HT-29 (cell line): ENCODE measurements around the gene FAM81A. TPM values are rescaled to one million over a fixed set of nuclear protein-coding genes. Genes with fewer than 3 reads are reported as not detected.

Source experiments
- DNase-seq: peaks from one replicate; pipeline ENCODE4 v3.0.0-alpha.2; 2015; ENCODE audit warnings: low spot score
- small RNA-seq: library from RNA; depleted of rRNA; stranded (forward); fragments of <200 nt; gene quantifications from one replicate; pipeline ENCODE3, GENCODE V24; 2014
- total RNA-seq: library from RNA; depleted of rRNA; stranded (reverse); fragments of >200 nt; shearing (Covaris generic); gene quantifications from 2 replicates; pipeline ENCODE4 v1.2.3, GENCODE V29; 2014; rRNA removed

FAM81A gene
- total RNA-seq, 1 experiment from 2014 or later = 17.9 TPM

DNA sequence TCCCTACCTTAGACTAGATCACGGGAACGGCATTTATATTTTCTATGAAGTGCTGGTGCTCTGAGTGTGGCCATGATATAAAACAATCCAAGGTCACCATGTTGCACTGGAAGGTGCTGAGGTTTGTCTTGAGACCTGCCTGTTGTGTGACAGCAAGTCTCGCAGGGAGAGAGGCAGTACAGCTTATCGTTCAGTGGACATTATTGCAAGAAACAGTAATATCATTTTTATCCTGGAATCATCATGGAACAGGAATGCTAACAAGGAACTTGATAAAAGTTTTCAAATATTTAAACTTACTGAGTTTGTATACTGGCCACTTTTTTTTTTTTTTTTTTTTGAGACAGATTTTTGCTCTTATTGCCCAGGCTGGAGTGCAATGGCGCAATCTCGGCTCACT is 133.6 kb downstream of the FAM81A start:
- no peak for DNase-seq

Small RNAs within 50 kb of the gene (small RNA-seq; reads per million reads assigned to genes)
- gene RF00019 = not detected

Other genes starting within 250 kb of the FAM81A start
- not detected in 2 replicates for gene LDHAL6B, start 231.3 kb upstream of the FAM81A start, total RNA-seq
- 77.4 and 86.2 TPM in 2 replicates for gene MYO1E, start 65.3 kb upstream of the FAM81A start, total RNA-seq
- gene GCNT3, start 173.6 kb downstream of the FAM81A start, total RNA-seq = 154 and 164 TPM in 2 replicates
- gene GTF2A2, start 219.3 kb downstream of the FAM81A start, total RNA-seq = 81.4 and 95.4 TPM in 2 replicates